DND-41 (cell line): ENCODE measurements around the gene FCRL6.
A peak's percentile ranks its signal among the peaks of the same experiment; 100 is the strongest.

Source experiments
- ATAC-seq: fragments of 200-7000 bp; cut with Tn5 transposase; 3 replicates; pipeline ENCODE4 v1.9.1; 2021; ENCODE audit warnings: low read depth; ENCODE audit not compliant: insufficient read depth
- DNase-seq: peaks from one replicate; pipeline ENCODE4 v3.0.0-alpha.2; 2020
- H2AFZ ChIP-seq: 2 replicates; pipeline ENCODE4 v1.6.0; 2012; ENCODE audit warnings: low read depth, low read length
- H3K27ac ChIP-seq: 2 replicates; pipeline ENCODE4 v1.5.1; 2012; ENCODE audit warnings: low read length, inconsistent platforms
- H3K27me3 ChIP-seq: fragments of 200-600 bp; sonication (generic); 2 replicates; pipeline ENCODE4 v1.6.0; 2012; ENCODE audit warnings: low read length, mild to moderate bottlenecking, inconsistent platforms; ENCODE audit not compliant: insufficient read depth, poor library complexity
- H3K36me3 ChIP-seq: 2 replicates; pipeline ENCODE4 v1.5.1; 2012; ENCODE audit warnings: low read length, inconsistent platforms; ENCODE audit not compliant: insufficient read depth
- H3K4me1 ChIP-seq: 2 replicates; pipeline ENCODE4 v1.5.1; 2012; ENCODE audit warnings: mild to moderate bottlenecking, low read length; ENCODE audit not compliant: insufficient read depth
- H3K4me2 ChIP-seq: 2 replicates; pipeline ENCODE4 v1.6.0; 2012; ENCODE audit warnings: mild to moderate bottlenecking, moderate library complexity, low read length, inconsistent platforms; ENCODE audit not compliant: insufficient read depth
- H3K4me3 ChIP-seq, 2 experiments: fragments of 200-600 bp in 1 of 2; shearing (Covaris generic) in 1 of 2; 2 replicates each; pipeline ENCODE4 v1.5.1; 2012 to 2016; ENCODE audit warnings: inconsistent platforms in 2 of 2, low read length in 2 of 2, mild to moderate bottlenecking in 2 of 2, low read depth in 1 of 2, moderate library complexity in 1 of 2
- H3K79me2 ChIP-seq: 2 replicates; pipeline ENCODE4 v1.6.0; 2012; ENCODE audit warnings: low read length, inconsistent platforms; ENCODE audit not compliant: insufficient read depth
- H3K9ac ChIP-seq: 2 replicates; pipeline ENCODE4 v1.6.0; 2012; ENCODE audit warnings: low read depth, mild to moderate bottlenecking, inconsistent platforms, low read length, moderate library complexity
- H3K9me3 ChIP-seq: 2 replicates; pipeline ENCODE4 v1.5.1; 2012; ENCODE audit warnings: low read length, moderate library complexity, mild to moderate bottlenecking, inconsistent platforms; ENCODE audit not compliant: insufficient read depth, severe bottlenecking
- H4K20me1 ChIP-seq: 2 replicates; pipeline ENCODE4 v1.6.0; 2012; ENCODE audit warnings: low read length; ENCODE audit not compliant: insufficient read depth
- CTCF ChIP-seq: IDR thresholded peaks from 2 replicates; pipeline ENCODE4 v1.5.1; 2012; ENCODE audit warnings: borderline replicate concordance, low read length, moderate library complexity, mild to moderate bottlenecking; ENCODE audit not compliant: poor library complexity, severe bottlenecking; ENCODE audit errors: extremely low read depth
- EZH2 ChIP-seq: IDR thresholded peaks from 3 replicates; pipeline ENCODE4 v1.6.1; 2012; ENCODE audit warnings: borderline replicate concordance, low read depth, mild to moderate bottlenecking, moderate library complexity, low read length, inconsistent platforms; ENCODE audit not compliant: severe bottlenecking

FCRL6 gene

GRCh38 chr1:159821171-159821867 is 19.2 kb downstream of the FCRL6 start:
- no peak overlapping the region for H3K9ac ChIP-seq
- no peaks in the 10 kb centered on the region for H3K36me3 ChIP-seq
- H3K9me3 ChIP-seq: no peaks in the 10 kb centered on the region
- peak; percentile 67; the same call in 2 of the 3 replicates for ATAC-seq
- no peak overlapping the region for H3K4me3 ChIP-seq
- H4K20me1 ChIP-seq: no peaks in the 10 kb centered on the region
- no peak overlapping the region for H3K4me2 ChIP-seq
- no peak overlapping the region for H3K27ac ChIP-seq
- DNase-seq: peak; percentile 41
- no peaks in the 10 kb centered on the region for H3K79me2 ChIP-seq
- H3K27me3 ChIP-seq: no peaks in the 10 kb centered on the region
- TF ChIP-seq CTCF (peak; percentile 63), EZH2 (no peak)
- H2AFZ ChIP-seq: no peak overlapping the region
- H3K4me1 ChIP-seq: peaks cover 7% of the 10 kb centered on the region

DNA sequence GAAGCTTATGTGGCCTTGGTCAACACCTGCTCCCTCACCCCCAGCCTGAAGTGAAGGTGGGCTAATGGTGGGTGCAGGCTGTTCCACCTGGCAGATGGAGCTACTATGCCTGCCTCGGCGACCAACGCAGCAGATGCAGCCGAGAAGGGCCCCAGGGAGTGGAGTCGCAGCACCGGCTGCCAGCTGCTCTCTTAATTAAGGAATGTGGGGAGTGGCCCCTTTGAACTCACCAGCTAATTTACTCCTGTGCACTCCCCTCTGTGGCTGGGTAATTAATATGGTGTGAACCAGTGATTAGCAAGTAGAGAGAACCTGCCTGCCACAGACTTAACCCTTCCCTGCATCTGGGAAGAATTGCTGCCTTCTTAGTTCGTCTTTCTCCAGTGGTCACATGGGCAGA is 21.2 kb downstream of the FCRL6 start:
- H3K9me3 ChIP-seq: no peaks in the 10 kb centered on the region
- no peak for ATAC-seq
- H3K27me3 ChIP-seq: no peaks in the 10 kb centered on the region
- H3K9ac ChIP-seq: no peak overlapping the region
- no peak for DNase-seq
- no peak overlapping the region for H3K27ac ChIP-seq
- TF ChIP-seq EZH2 (no peak), CTCF (no peak)
- no peaks in the 10 kb centered on the region for H3K36me3 ChIP-seq
- no peak overlapping the region for H3K4me2 ChIP-seq
- H3K79me2 ChIP-seq: no peaks in the 10 kb centered on the region
- no peak overlapping the region for H3K4me3 ChIP-seq
- H2AFZ ChIP-seq: no peak overlapping the region
- no peaks in the 10 kb centered on the region for H4K20me1 ChIP-seq
- peaks cover 8% of the 10 kb centered on the region for H3K4me1 ChIP-seq

- H3K79me2 ChIP-seq: no peaks in the 10 kb centered on the region
- H2AFZ ChIP-seq: no peak overlapping the region
- no peak for TF ChIP-seq EZH2
- TF ChIP-seq CTCF: no peak
- no peaks in the 10 kb centered on the region for H3K27me3 ChIP-seq
- ATAC-seq: peak; percentile 44; the same call in 2 of the 3 replicates
- DNase-seq: peak; percentile 9
- H4K20me1 ChIP-seq: no peaks in the 10 kb centered on the region
- no peaks in the 10 kb centered on the region for H3K36me3 ChIP-seq
- no peaks in the 10 kb centered on the region for H3K9me3 ChIP-seq
- H3K27ac ChIP-seq: no peak overlapping the region
- no peak overlapping the region for H3K4me3 ChIP-seq
- no peak overlapping the region for H3K4me2 ChIP-seq
- H3K4me1 ChIP-seq: peaks cover 8% of the 10 kb centered on the region
- no peak overlapping the region for H3K9ac ChIP-seq
These were observed 23.4 kb downstream of the FCRL6 start for GRCh38 chr1:159825564-159825963.
